Heart left ventricle (tissue), 13 donors: Measurements from ENCODE around the gene SND1.

Source experiments
- CTCF ChIP-seq, 12 donors: fragments of 200-600 bp; sonication (generic) in 4 of 12; IDR thresholded peaks; one replicate each; pipeline versions ENCODE4 v1.5.0 to v1.8.0; 2018 to 2022; ENCODE audit warnings: antibody characterized with exemption in 12 of 12, mild to moderate bottlenecking in 5 of 12
- POLR2A ChIP-seq, 2 donors: fragments of 450-650 bp; IDR thresholded peaks; one replicate each; pipeline ENCODE4 v1.6.1; 2017; ENCODE audit warnings: antibody characterized with exemption in 2 of 2, mild to moderate bottlenecking in 2 of 2, moderate library complexity in 2 of 2
- donor health status: ischemic (EF 13 %, LVEDD 7.1; RV severe dilation, severe dysfunction).
- donor health status: DM: no; HTN: yes; CAD: no.
- donor health status: DM: no; HTN: no; CAD: no.
- donor health status: ischemic (EF 25% LVEDD 6.9; RV normal size, moderate dysfunction).
- donor health status: ischemic (EF 25% LVEDD 5.7; RV mildly dilated, moderate dysfunction).
- donor health status: ischemic (EF 35%, LVEDD 5.7; RV mildly dilated, moderate dysfunction).
- donor health status: nonischemic (EF 11% LVEDD 7.7; RV severe dilation, severe dysfunction).
- donor health status: DM: yes; HTN: yes; CAD: no.
- donor health status: PGD.
- donor health status: ischemic (EF 29% LVEDD 5.4; RV normal size, mild dysfunction).
- donor health status: nonischemic (EF 23%, LVEDD 6.1; RV moderate dilation, normal function).

- TF ChIP-seq CTCF (IDR thresholded peaks at IDR 0.05) (no peak), POLR2A (IDR thresholded peaks at IDR 0.05) (no peak)
These were observed 38.8 kb downstream of the SND1 start for GRCh38 chr7:127690806-127691205.
